Gastrocnemius medialis (tissue), 4 donors: Measurements from ENCODE around the gene FGFRL1. TPM values are rescaled to one million over a fixed set of nuclear protein-coding genes. Genes with fewer than 3 reads are reported as not detected.
"Not testable (repeated sequence)": the region's sequence is repeated elsewhere in the genome, so short reads cannot be mapped to it uniquely, and the experiment has no call there.

Experiments used
- ATAC-seq, 2 donors: fragments of 150-250 bp; one replicate each; pipeline ENCODE4 v1.9.1; 2016
- DNase-seq, 2 donors: peaks; one replicate each; pipeline ENCODE4 v3.0.0-alpha.2; 2019
- H3K27ac ChIP-seq, 4 donors: fragments of 200-600 bp; sonication (generic); 1 replicate in 1 of 4; 2 replicates in 3 of 4; pipeline ENCODE4 v1.5.1; 2016 to 2018; ENCODE audit warnings: mild to moderate bottlenecking in 2 of 4, moderate library complexity in 1 of 4
- H3K27me3 ChIP-seq, 3 donors: fragments of 200-600 bp; sonication (generic) in 2 of 3; 1 replicate in 1 of 3; 2 replicates in 2 of 3; pipeline versions ENCODE4 v1.5.1 to v1.6.0; 2016 to 2019; ENCODE audit warnings: mild to moderate bottlenecking in 1 of 3, moderate library complexity in 1 of 3
- H3K36me3 ChIP-seq, 2 donors: fragments of 200-600 bp; sonication (generic) in 1 of 2; one replicate each; pipeline ENCODE4 v1.5.1; 2017 to 2018
- H3K4me1 ChIP-seq, 2 donors: fragments of 200-600 bp; sonication (generic) in 1 of 2; one replicate each; pipeline ENCODE4 v1.5.1; 2016 to 2017; ENCODE audit warnings: mild to moderate bottlenecking in 2 of 2
- H3K4me3 ChIP-seq, 4 donors: fragments of 200-600 bp; sonication (generic) in 3 of 4; 1 replicate in 1 of 4; 2 replicates in 3 of 4; pipeline ENCODE4 v1.5.1; 2016 to 2019; ENCODE audit warnings: mild to moderate bottlenecking in 2 of 4
- H3K9me3 ChIP-seq, 3 donors: fragments of 200-600 bp; sonication (generic) in 2 of 3; 1 replicate in 1 of 3; 2 replicates in 2 of 3; pipeline ENCODE4 v1.5.1; 2016 to 2019
- POLR2A ChIP-seq, 2 donors: fragments of 450-650 bp; IDR thresholded peaks; one replicate each; pipeline ENCODE4 v1.6.1; 2017; ENCODE audit warnings: antibody characterized with exemption in 2 of 2, mild to moderate bottlenecking in 2 of 2, moderate library complexity in 2 of 2
- in situ Hi-C, 4 donors: fragments of 200-750 bp; cut with MboI; loops; one replicate each; pipeline versions ENCODE4 v1.15.0 to v1.8.0; 2017; ENCODE audit warnings: low sequenced_read_pairs in 4 of 4
- intact Hi-C: fragments of 100-400 bp; cut with DNase I; formaldehyde crosslinking; loops from one replicate; pipeline ENCODE4 v1.15.1; 2023; ENCODE audit warnings: low total_unique reads
- total RNA-seq, 4 donors: library from RNA; depleted of rRNA; stranded (reverse); fragments of >200 nt; gene quantifications; one replicate each; pipeline versions ENCODE4 v1.1.0 to v1.2.3, GENCODE V29; 2016
- TF ChIP-seq, protein P1 (sequence below), 5 experiments: fragments of 450-650 bp in 3 of 5; fragments of 200-600 bp in 2 of 5; sonication (generic) in 2 of 5; IDR thresholded peaks in 4 of 5; conservative IDR thresholded peaks in 1 of 5; 1 replicate in 4 of 5; 2 replicates in 1 of 5; pipeline ENCODE4 v1.5.1; 2016 to 2019; ENCODE audit warnings: antibody characterized with exemption in 5 of 5, mild to moderate bottlenecking in 3 of 5, moderate library complexity in 3 of 5

FGFRL1 gene
- total RNA-seq, 4 donors from 2014 or later: 10.4 to 32.4 (median 15.2) TPM

DNA sequence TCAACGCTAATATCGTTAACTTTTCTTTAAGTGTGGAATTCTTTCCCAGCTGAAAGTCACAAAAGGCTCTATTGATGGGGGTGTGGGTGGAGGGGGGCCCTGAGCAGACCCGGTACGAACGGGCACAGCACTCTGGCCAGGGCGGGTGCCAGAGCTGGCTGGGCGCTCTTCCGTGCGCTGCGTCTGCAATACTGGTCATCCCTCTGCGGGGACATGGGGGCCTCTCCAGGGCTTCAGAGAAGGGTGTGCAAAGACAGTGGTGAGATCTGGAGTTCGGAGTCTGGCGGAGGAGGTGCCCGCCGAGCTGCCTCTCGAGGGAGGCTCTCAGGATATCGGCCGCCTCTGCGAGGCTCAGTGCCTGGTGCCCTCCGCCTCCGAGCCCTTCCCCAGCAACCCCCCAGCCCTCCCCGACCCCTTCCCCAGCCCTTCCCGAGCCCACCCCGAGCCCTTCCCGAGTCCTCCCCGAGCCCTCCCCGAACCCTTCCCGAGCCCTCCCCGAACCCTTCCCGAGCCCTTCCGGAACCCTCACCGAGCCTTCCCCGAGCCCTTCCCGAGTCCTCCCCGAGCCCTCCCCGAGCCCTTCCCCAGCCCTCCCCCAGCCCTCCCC, 34.3 kb downstream of the FGFRL1 start:
- H3K9me3 ChIP-seq: no peaks in the 10 kb centered on the region
- H3K27me3 ChIP-seq: peaks cover 42 to 85% (median 64%) of the 10 kb centered on the region in 3 donors
- in situ Hi-C loops: no loop called here
- no peak for TF ChIP-seq POLR2A (IDR thresholded peaks at IDR 0.05)
- TF ChIP-seq, protein P1, sequence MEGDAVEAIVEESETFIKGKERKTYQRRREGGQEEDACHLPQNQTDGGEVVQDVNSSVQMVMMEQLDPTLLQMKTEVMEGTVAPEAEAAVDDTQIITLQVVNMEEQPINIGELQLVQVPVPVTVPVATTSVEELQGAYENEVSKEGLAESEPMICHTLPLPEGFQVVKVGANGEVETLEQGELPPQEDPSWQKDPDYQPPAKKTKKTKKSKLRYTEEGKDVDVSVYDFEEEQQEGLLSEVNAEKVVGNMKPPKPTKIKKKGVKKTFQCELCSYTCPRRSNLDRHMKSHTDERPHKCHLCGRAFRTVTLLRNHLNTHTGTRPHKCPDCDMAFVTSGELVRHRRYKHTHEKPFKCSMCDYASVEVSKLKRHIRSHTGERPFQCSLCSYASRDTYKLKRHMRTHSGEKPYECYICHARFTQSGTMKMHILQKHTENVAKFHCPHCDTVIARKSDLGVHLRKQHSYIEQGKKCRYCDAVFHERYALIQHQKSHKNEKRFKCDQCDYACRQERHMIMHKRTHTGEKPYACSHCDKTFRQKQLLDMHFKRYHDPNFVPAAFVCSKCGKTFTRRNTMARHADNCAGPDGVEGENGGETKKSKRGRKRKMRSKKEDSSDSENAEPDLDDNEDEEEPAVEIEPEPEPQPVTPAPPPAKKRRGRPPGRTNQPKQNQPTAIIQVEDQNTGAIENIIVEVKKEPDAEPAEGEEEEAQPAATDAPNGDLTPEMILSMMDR (IDR thresholded peaks at IDR 0.05 in 4 of 5, conservative IDR thresholded peaks at IDR 0.05 in 1 of 5): no peak
- peaks cover 0 to 3% of the 10 kb centered on the region in 2 donors for H3K4me1 ChIP-seq
- DNase-seq (no peak), ATAC-seq (no peak)
- intact Hi-C loops: no loop called here
- no peak overlapping the region for H3K4me3 ChIP-seq
- H3K27ac ChIP-seq: no peak overlapping the region
- H3K36me3 ChIP-seq: no peaks in the 10 kb centered on the region

GRCh38 chr4:1046581-1047011, 35.2 kb downstream of the FGFRL1 start:
- Histone ChIP-seq H3K4me3 (peak overlapping the region in 2 of 4 donors; percentile 30 to 34), H3K27me3 (peaks cover 51 to 86% (median 73%) of the 10 kb centered on the region in 3 donors)
- peak in 1 of 2 donors; percentile 44 for DNase-seq
- H3K36me3 ChIP-seq, intact Hi-C loops, ATAC-seq, H3K4me1 ChIP-seq, in situ Hi-C loops, H3K27ac ChIP-seq, H3K9me3 ChIP-seq: not testable (repeated sequence)

GRCh38 chr4:1047106-1047975, 35.9 kb downstream of the FGFRL1 start:
- intact Hi-C loops (no loop called here), in situ Hi-C loops (no loop called here)
- H3K4me1 ChIP-seq: peaks cover 0 to 3% of the 10 kb centered on the region in 2 donors
- ATAC-seq (no peak), DNase-seq (no peak)
- no peaks in the 10 kb centered on the region for H3K36me3 ChIP-seq
- peak overlapping the region in 2 of 4 donors; percentile 30 to 34 for H3K4me3 ChIP-seq
- TF ChIP-seq, protein P1 (IDR thresholded peaks at IDR 0.05 in 4 of 5, conservative IDR thresholded peaks at IDR 0.05 in 1 of 5): no peak
- TF ChIP-seq POLR2A (IDR thresholded peaks at IDR 0.05): no peak
- H3K9me3 ChIP-seq: no peaks in the 10 kb centered on the region
- no peak overlapping the region for H3K27ac ChIP-seq
- H3K27me3 ChIP-seq: peaks cover 59 to 88% (median 76%) of the 10 kb centered on the region in 3 donors

GRCh38 chr4:1047976-1048772, 36.7 kb downstream of the FGFRL1 start:
- in situ Hi-C loops: no loop called here
- peak in 1 of 2 donors; percentile 4 for DNase-seq
- H3K9me3 ChIP-seq: no peaks in the 10 kb centered on the region
- intact Hi-C loops: no loop called here
- no peak for ATAC-seq
- H3K27ac ChIP-seq: no peak overlapping the region
- H3K36me3 ChIP-seq: no peaks in the 10 kb centered on the region
- peak overlapping the region in 1 of 4 donors; percentile 30 for H3K4me3 ChIP-seq
- H3K27me3 ChIP-seq: peaks cover 66 to 93% (median 80%) of the 10 kb centered on the region in 3 donors
- H3K4me1 ChIP-seq: peaks cover 6 to 7% of the 10 kb centered on the region in 2 donors
- TF ChIP-seq, protein P1 (IDR thresholded peaks at IDR 0.05 in 4 of 5, conservative IDR thresholded peaks at IDR 0.05 in 1 of 5): no peak
- no peak for TF ChIP-seq POLR2A (IDR thresholded peaks at IDR 0.05)
